ENCODE results near the gene NOL12. TPM values are rescaled to one million over a fixed set of nuclear protein-coding genes. Genes with fewer than 3 reads are reported as not detected.
"Not testable (repeated sequence)": the region's sequence is repeated elsewhere in the genome, so short reads cannot be mapped to it uniquely, and the experiment has no call there.

NOL12 gene
- total RNA-seq, 1 donor from 2014 or later = 70.0 TPM

- Mint-ChIP-seq H3K27ac (peak overlapping the region; percentile 98), H3K4me1 (ENCODE audit: low read depth) (peaks cover 49% of the 10 kb centered on the region), H3K4me3 (peak overlapping the region; percentile 82), H3K27me3 (ENCODE audit: insufficient read depth) (no peaks in the 10 kb centered on the region), H3K36me3 (ENCODE audit: low read depth) (peaks cover 9% of the 10 kb centered on the region), H3K9me3 (no peaks in the 10 kb centered on the region)
- no peak for DNase-seq (ENCODE audit: low spot score)
- intact Hi-C loops (cut with micrococcal nuclease) = loop anchor here (1.0 to 5.0 kb wide), 10 partner anchors 9 to 503 kb away; partner anchors contain the start of genes ANKRD54, GCAT, GGA1 and MFNG
These were observed 8.6 kb upstream of the NOL12 start for GRCh38 chr22:37677493-37677974.

DNA sequence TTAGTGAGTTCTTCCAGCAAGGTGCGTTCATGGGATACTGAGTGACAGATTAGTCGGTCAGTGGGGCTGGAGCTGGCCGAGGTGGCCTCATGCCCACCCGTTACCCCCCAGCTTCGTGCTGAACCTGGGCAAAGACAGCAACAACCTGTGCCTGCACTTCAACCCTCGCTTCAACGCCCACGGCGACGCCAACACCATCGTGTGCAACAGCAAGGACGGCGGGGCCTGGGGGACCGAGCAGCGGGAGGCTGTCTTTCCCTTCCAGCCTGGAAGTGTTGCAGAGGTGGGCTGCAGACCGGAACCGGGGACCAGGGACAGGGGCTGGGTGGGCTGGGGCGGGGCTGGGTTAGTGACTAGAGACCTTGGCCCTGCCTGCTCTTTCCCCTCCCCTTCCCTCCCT is 7.8 kb upstream of the NOL12 start:
- Mint-ChIP-seq H3K27me3 (ENCODE audit: insufficient read depth) (no peaks in the 10 kb centered on the region), H3K9me3 (no peaks in the 10 kb centered on the region), H3K4me1 (ENCODE audit: low read depth) (peaks cover 45% of the 10 kb centered on the region), H3K27ac (no peak overlapping the region), H3K4me3 (no peak overlapping the region), H3K36me3 (ENCODE audit: low read depth) (peaks cover 9% of the 10 kb centered on the region)
- no peak for DNase-seq (ENCODE audit: low spot score)
- intact Hi-C loops (cut with micrococcal nuclease) = loop anchor here (5.0 kb wide), 2 partner anchors 141 to 191 kb away; partner anchors contain the start of gene MFNG

DNA sequence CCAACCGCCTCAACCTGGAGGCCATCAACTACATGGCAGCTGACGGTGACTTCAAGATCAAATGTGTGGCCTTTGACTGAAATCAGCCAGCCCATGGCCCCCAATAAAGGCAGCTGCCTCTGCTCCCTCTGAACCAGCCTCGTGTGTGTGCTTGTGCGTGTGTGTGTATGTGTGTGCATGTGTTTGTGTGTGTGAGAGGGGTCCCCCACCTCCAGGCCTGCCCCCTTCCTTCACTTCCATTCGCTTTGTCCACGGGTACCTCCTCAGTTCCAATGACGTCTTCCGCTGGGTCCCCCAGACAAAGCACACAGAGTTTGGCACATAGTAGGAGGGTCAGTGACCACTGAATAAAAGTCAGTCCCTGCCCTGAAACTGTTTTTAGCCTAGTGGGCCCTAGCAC is 6.5 kb upstream of the NOL12 start:
- Mint-ChIP-seq H3K4me3 (peak overlapping the region; percentile 59), H3K4me1 (ENCODE audit: low read depth) (peaks cover 34% of the 10 kb centered on the region), H3K36me3 (ENCODE audit: low read depth) (peaks cover 6% of the 10 kb centered on the region), H3K27ac (peak overlapping the region; percentile 8), H3K9me3 (no peaks in the 10 kb centered on the region), H3K27me3 (ENCODE audit: insufficient read depth) (no peaks in the 10 kb centered on the region)
- intact Hi-C loops (cut with micrococcal nuclease) = loop anchor here (5.0 kb wide), 2 partner anchors 142 to 192 kb away; partner anchors contain the start of gene MFNG
- DNase-seq (ENCODE audit: low spot score) = no peak

DNA sequence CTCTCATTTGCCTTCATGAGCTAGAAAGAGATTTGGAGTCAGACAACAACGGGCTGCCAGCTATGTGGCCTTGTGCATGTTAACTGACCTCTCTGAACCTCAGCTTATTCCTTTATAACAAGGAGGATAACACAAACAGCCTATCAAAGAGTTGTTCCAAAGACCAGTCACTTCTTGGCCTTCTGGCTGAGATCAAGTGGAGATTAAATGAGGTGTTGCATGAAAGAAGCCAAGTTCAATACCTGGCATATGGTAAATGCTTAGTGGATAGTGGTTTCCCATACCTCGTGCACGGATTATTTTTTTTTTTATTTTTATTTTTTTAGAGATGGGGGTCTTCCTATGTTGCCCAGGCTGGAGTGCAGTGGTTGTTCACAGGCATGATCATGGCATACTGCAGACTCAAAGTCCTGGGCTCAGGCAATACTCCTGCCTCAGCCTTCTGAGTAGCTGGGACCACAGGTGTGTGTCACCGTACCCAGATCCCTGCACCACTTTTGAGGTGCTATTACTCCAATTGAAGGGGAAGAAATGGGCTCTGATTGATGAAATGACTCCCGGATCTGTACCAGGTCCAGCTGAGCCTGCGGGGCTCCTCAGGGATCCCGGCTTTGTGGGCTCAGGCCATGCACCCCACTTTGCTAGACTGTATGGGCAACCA is 5.8 kb upstream of the NOL12 start:
- intact Hi-C loops (cut with micrococcal nuclease) = no loop called here
- no peaks in the 10 kb centered on the region for H3K9me3 Mint-ChIP-seq
- peaks cover 6% of the 10 kb centered on the region for H3K36me3 Mint-ChIP-seq (ENCODE audit: low read depth)
- no peaks in the 10 kb centered on the region for H3K27me3 Mint-ChIP-seq (ENCODE audit: insufficient read depth)
- DNase-seq (ENCODE audit: low spot score) = no peak
- H3K4me3 Mint-ChIP-seq = no peak overlapping the region
- peaks cover 29% of the 10 kb centered on the region for H3K4me1 Mint-ChIP-seq (ENCODE audit: low read depth)
- no peak overlapping the region for H3K27ac Mint-ChIP-seq

- H3K27me3 Mint-ChIP-seq (ENCODE audit: insufficient read depth) = no peaks in the 10 kb centered on the region
- no peak overlapping the region for H3K4me3 Mint-ChIP-seq
- no peak overlapping the region for H3K27ac Mint-ChIP-seq
- DNase-seq (ENCODE audit: low spot score) = no peak
- H3K36me3 Mint-ChIP-seq (ENCODE audit: low read depth) = peaks cover 6% of the 10 kb centered on the region
- H3K4me1 Mint-ChIP-seq (ENCODE audit: low read depth) = peaks cover 27% of the 10 kb centered on the region
- no peaks in the 10 kb centered on the region for H3K9me3 Mint-ChIP-seq
- intact Hi-C loops (cut with micrococcal nuclease) = loop anchor here (1.0 kb wide), 3 partner anchors 23 to 58 kb away; partner anchors contain the start of gene PDXP
These were observed 5.1 kb upstream of the NOL12 start for GRCh38 chr22:37681001-37681424.

DNA sequence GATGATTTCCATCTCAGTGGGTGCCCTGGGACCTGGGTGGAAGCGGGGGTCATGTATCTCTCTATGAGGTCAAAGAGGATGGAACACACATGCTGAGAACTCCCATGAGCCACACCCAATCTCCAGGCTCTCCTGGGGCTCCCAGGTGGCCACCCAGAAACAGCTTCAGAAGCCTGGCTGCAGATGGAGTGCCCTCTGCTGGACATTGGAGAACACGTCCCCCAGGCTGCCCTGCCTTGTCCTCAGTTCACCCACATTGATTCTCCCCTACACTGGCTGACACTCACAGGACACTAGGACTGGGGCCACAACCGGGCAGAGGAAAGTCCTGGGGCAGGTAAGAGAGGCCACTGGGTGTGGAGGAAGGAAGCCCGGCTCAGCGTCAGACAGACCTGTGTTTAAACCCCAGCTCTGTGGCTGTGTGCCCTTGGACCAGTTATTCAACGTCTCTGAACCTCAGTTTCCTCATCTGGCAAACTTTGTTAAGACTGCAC is 4.5 kb upstream of the NOL12 start:
- intact Hi-C loops (cut with micrococcal nuclease) = loop anchor here (1.0 kb wide), 3 partner anchors 23 to 58 kb away; partner anchors contain the start of gene PDXP
- Mint-ChIP-seq H3K27ac (no peak overlapping the region), H3K4me1 (ENCODE audit: low read depth) (peaks cover 25% of the 10 kb centered on the region), H3K36me3 (ENCODE audit: low read depth) (peaks cover 6% of the 10 kb centered on the region), H3K27me3 (ENCODE audit: insufficient read depth) (no peaks in the 10 kb centered on the region), H3K9me3 (no peaks in the 10 kb centered on the region), H3K4me3 (no peak overlapping the region)
- peak; percentile 67 for DNase-seq (ENCODE audit: low spot score)

- H3K4me3 Mint-ChIP-seq = peak overlapping the region; percentile 96
- peaks cover 13% of the 10 kb centered on the region for H3K36me3 Mint-ChIP-seq (ENCODE audit: low read depth)
- intact Hi-C loops (cut with micrococcal nuclease) = no loop called here
- DNase-seq (ENCODE audit: low spot score) = no peak
- no peak overlapping the region for H3K27ac Mint-ChIP-seq
- H3K27me3 Mint-ChIP-seq (ENCODE audit: insufficient read depth) = no peaks in the 10 kb centered on the region
- H3K4me1 Mint-ChIP-seq (ENCODE audit: low read depth) = peaks cover 27% of the 10 kb centered on the region
- no peaks in the 10 kb centered on the region for H3K9me3 Mint-ChIP-seq
These were observed 1.1 kb upstream of the NOL12 start for GRCh38 chr22:37684803-37685615.

- Mint-ChIP-seq H3K27me3 (ENCODE audit: insufficient read depth) (no peaks in the 10 kb centered on the region), H3K9me3 (no peaks in the 10 kb centered on the region), H3K36me3 (ENCODE audit: low read depth) (peaks cover 29% of the 10 kb centered on the region), H3K4me3 (no peak overlapping the region), H3K4me1 (ENCODE audit: low read depth) (peaks cover 19% of the 10 kb centered on the region), H3K27ac (no peak overlapping the region)
- intact Hi-C loops (cut with micrococcal nuclease) = no loop called here
- DNase-seq (ENCODE audit: low spot score) = no peak
These were observed 4.3 kb downstream of the NOL12 start for GRCh38 chr22:37690407-37690806.

- H3K36me3 Mint-ChIP-seq (ENCODE audit: low read depth) = peaks cover 33% of the 10 kb centered on the region
These were observed 4.9 kb downstream of the NOL12 start for GRCh38 chr22:37690901-37691504.

DNA sequence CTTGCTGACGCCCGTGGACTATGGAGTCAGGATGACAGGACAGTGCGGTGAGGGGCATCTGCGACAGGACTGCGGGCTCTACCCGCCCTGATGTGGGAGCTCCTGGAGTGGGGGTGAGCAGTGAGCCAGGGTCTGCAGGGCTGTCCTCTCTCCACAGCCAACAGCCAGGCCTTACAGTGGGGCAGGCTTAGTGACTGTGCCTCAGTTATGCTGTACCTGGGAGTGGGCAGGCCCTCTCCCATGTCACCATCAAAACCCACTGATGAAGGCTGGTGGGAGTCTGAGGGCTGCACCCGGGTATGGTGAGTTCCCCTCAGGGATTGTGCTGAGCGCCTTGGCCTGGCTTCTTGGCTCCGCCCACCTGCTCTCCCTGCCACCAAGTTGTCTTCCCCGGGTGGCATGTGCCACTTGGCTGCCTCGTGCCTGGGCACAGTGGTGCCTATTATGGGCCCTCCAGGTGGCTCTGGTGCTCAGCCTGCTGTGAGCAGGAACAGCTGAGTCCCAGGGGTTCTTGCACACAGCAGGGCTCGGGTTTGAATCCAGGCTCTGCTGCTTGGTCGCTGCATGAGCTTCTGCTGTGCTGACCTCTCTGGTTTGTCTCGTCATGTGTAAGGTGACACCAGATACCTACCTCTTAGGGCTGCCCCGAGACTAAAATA is 6.6 kb downstream of the NOL12 start:
- Mint-ChIP-seq H3K27ac (no peak overlapping the region), H3K4me1 (ENCODE audit: low read depth) (peaks cover 24% of the 10 kb centered on the region), H3K36me3 (ENCODE audit: low read depth) (peaks cover 31% of the 10 kb centered on the region), H3K27me3 (ENCODE audit: insufficient read depth) (no peaks in the 10 kb centered on the region), H3K4me3 (no peak overlapping the region), H3K9me3 (no peaks in the 10 kb centered on the region)
- DNase-seq (ENCODE audit: low spot score) = no peak
- intact Hi-C loops (cut with micrococcal nuclease) = no loop called here

More at GRCh38 chr22:37690901-37691504, 4.9 kb downstream of the NOL12 start:
- intact Hi-C loops (cut with micrococcal nuclease) = no loop called here
- Mint-ChIP-seq H3K9me3 (no peaks in the 10 kb centered on the region), H3K27me3 (ENCODE audit: insufficient read depth) (no peaks in the 10 kb centered on the region), H3K27ac (no peak overlapping the region), H3K4me1 (ENCODE audit: low read depth) (peaks cover 21% of the 10 kb centered on the region), H3K4me3 (no peak overlapping the region)
- no peak for DNase-seq (ENCODE audit: low spot score)

GRCh38 chr22:37694131-37694530 is 8.0 kb downstream of the NOL12 start:
- H3K4me3 Mint-ChIP-seq; H3K27ac Mint-ChIP-seq; H3K27me3 Mint-ChIP-seq (ENCODE audit: insufficient read depth); DNase-seq (ENCODE audit: low spot score); intact Hi-C loops (cut with micrococcal nuclease); H3K9me3 Mint-ChIP-seq: not testable (repeated sequence)
- H3K4me1 Mint-ChIP-seq (ENCODE audit: low read depth) = peaks cover 16% of the 10 kb centered on the region
- H3K36me3 Mint-ChIP-seq (ENCODE audit: low read depth) = peaks cover 22% of the 10 kb centered on the region

DNA sequence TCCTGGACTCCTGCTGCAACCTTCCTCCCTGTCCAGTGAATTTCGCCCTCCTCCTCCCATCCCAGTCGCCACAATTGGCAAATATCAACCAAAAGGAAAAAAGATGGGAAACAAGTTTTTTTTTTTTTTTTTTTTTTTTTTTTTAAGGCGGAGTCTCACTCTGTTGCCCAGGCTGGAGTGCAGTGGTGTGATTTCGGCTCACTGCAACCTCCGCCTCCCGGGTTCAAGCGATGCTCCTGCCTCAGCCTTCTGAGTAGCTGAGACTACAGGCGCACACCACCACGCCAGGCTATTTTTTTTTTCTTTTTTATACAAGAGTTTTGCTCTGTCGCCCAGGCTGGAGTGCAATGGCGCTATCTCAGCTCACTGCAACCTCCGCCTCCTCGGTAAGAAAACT is 10.1 kb downstream of the NOL12 start:
- not testable (repeated sequence) for H3K27me3 Mint-ChIP-seq (ENCODE audit: insufficient read depth); DNase-seq (ENCODE audit: low spot score); H3K9me3 Mint-ChIP-seq; H3K27ac Mint-ChIP-seq
- Mint-ChIP-seq H3K4me1 (ENCODE audit: low read depth) (peaks cover 16% of the 10 kb centered on the region), H3K36me3 (ENCODE audit: low read depth) (peaks cover 20% of the 10 kb centered on the region), H3K4me3 (peak overlapping the region; percentile 65)
- intact Hi-C loops (cut with micrococcal nuclease) = loop anchor here (1.0 to 5.0 kb wide), 2 partner anchors 10 to 111 kb away; partner anchors contain the start of genes GCAT and NOL12
